K562 (cell line): ENCODE measurements around the gene UBL5. TPM values are rescaled to one million over a fixed set of nuclear protein-coding genes. Genes with fewer than 3 reads are reported as not detected.
A peak's percentile ranks its signal among the peaks of the same experiment; 100 is the strongest.

Source experiments
- ARHGAP35 ChIP-seq: fragments of 450-650 bp; IDR thresholded peaks from 2 replicates; pipeline ENCODE4 v1.6.1; 2018; ENCODE audit not compliant: partially characterized antibody
- ATF6 ChIP-seq: sonication (generic); formaldehyde crosslinking; IDR thresholded peaks from 2 replicates; pipeline ENCODE4 v1.4.0; 2020; ENCODE audit warnings: mild to moderate bottlenecking, missing genetic modification reagents
- CC2D1A ChIP-seq: fragments of 450-650 bp; IDR thresholded peaks from 2 replicates; pipeline ENCODE4 v1.6.1; 2017; ENCODE audit warnings: mild to moderate bottlenecking
- HDAC1 ChIP-seq, 2 experiments: fragments of 450-650 bp; IDR thresholded peaks; 2 replicates each; pipeline ENCODE4 v1.6.1; 2016 to 2017; ENCODE audit warnings: inconsistent platforms in 1 of 2, mild to moderate bottlenecking in 1 of 2, moderate library complexity in 1 of 2
- MAFF ChIP-seq: IDR thresholded peaks from 2 replicates; pipeline ENCODE4 v1.6.1; 2012; ENCODE audit warnings: low read length, improper control_type of control experiment
- NELFE ChIP-seq: IDR thresholded peaks from 2 replicates; pipeline ENCODE4 v1.6.1; 2011; ENCODE audit warnings: mild to moderate bottlenecking; ENCODE audit not compliant: insufficient read depth, insufficient read length
- NFRKB ChIP-seq: fragments of 450-650 bp; IDR thresholded peaks from 2 replicates; pipeline ENCODE4 v1.6.1; 2016; ENCODE audit warnings: low read depth
- NFXL1 ChIP-seq: fragments of 450-650 bp; formaldehyde crosslinking; IDR thresholded peaks from 2 replicates; pipeline ENCODE4 v1.4.0; 2021; ENCODE audit warnings: mild to moderate bottlenecking
- NKRF ChIP-seq: fragments of 450-650 bp; IDR thresholded peaks from 2 replicates; pipeline ENCODE4 v1.6.1; 2016; ENCODE audit warnings: borderline replicate concordance
- SPI1 ChIP-seq: IDR thresholded peaks from 2 replicates; pipeline ENCODE4 v1.6.1; 2011; ENCODE audit warnings: low read depth, low read length, control low read depth, borderline replicate concordance
- ZFP1 ChIP-seq: fragments of 450-650 bp; formaldehyde crosslinking; IDR thresholded peaks from 2 replicates; pipeline ENCODE4 v1.4.0; 2020; ENCODE audit warnings: mild to moderate bottlenecking, mixed read lengths
- ZNF282 ChIP-seq: sonication (generic); formaldehyde crosslinking; IDR thresholded peaks from 2 replicates; pipeline ENCODE4 v1.8.1; 2023; ENCODE audit warnings: missing genetic modification reagents
- ZNF431 ChIP-seq: sonication (generic); formaldehyde crosslinking; IDR thresholded peaks from 2 replicates; pipeline ENCODE4 v1.8.0; 2022; ENCODE audit warnings: mild to moderate bottlenecking, missing genetic modification reagents
- polyA plus RNA-seq, 8 experiments: library from polyadenylated mRNA; depleted of rRNA in 4 of 8; stranded (reverse) in 5 of 8; unstranded in 3 of 8; fragments of >200 nt; fragmentation: Nextera tagmentation in 2 of 8; fragmentation: Illumina TruSeq in 1 of 8; extraction: Ambion mirVana in 2 of 8; extraction: Trizol in 1 of 8; gene quantifications; 2 replicates each; pipeline versions ENCODE4 v1.2.1 to v1.2.3, GENCODE V29; 2011 to 2014; ENCODE audit warnings: inconsistent platforms in 1 of 8, missing spikeins in 1 of 8
- total RNA-seq, 7 experiments: library from RNA; depleted of rRNA in 6 of 7; stranded (reverse); fragments of >200 nt in 6 of 7; fragmentation: Illumina TruSeq in 2 of 7; extraction: Trizol in 2 of 7; gene quantifications; 2 replicates each; pipeline versions ENCODE4 v1.2.1 to v1.2.3, GENCODE V29; 2011 to 2021; ENCODE audit warnings: low replicate concordance in 1 of 7
- TF ChIP-seq, protein P1 (sequence below), 2 experiments: fragments of 450-650 bp; formaldehyde crosslinking in 1 of 2; IDR thresholded peaks; 2 replicates each; pipeline versions ENCODE4 v1.4.0 to v1.6.1; 2014 to 2020; ENCODE audit warnings: mild to moderate bottlenecking in 2 of 2, borderline replicate concordance in 1 of 2, low read depth in 1 of 2
- TF ChIP-seq, protein P2 (sequence below): sonication (generic); formaldehyde crosslinking; IDR thresholded peaks from 2 replicates; pipeline ENCODE4 v1.8.0; 2022; ENCODE audit warnings: mild to moderate bottlenecking, missing genetic modification reagents

Gene UBL5
- total and polyA plus RNA-seq, 9 of the 15 experiments (the other 6 are each of a cell fraction or from before 2014, with no cell fraction given) = 410 to 1,266 (median 613) TPM

- TF ChIP-seq, protein P1, sequence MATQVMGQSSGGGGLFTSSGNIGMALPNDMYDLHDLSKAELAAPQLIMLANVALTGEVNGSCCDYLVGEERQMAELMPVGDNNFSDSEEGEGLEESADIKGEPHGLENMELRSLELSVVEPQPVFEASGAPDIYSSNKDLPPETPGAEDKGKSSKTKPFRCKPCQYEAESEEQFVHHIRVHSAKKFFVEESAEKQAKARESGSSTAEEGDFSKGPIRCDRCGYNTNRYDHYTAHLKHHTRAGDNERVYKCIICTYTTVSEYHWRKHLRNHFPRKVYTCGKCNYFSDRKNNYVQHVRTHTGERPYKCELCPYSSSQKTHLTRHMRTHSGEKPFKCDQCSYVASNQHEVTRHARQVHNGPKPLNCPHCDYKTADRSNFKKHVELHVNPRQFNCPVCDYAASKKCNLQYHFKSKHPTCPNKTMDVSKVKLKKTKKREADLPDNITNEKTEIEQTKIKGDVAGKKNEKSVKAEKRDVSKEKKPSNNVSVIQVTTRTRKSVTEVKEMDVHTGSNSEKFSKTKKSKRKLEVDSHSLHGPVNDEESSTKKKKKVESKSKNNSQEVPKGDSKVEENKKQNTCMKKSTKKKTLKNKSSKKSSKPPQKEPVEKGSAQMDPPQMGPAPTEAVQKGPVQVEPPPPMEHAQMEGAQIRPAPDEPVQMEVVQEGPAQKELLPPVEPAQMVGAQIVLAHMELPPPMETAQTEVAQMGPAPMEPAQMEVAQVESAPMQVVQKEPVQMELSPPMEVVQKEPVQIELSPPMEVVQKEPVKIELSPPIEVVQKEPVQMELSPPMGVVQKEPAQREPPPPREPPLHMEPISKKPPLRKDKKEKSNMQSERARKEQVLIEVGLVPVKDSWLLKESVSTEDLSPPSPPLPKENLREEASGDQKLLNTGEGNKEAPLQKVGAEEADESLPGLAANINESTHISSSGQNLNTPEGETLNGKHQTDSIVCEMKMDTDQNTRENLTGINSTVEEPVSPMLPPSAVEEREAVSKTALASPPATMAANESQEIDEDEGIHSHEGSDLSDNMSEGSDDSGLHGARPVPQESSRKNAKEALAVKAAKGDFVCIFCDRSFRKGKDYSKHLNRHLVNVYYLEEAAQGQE (IDR thresholded peaks at IDR 0.05; ENCODE audit: borderline replicate concordance) = peak; percentile 18; the same call in 1 of the 2 replicates
- TF ChIP-seq, protein P1 (CRISPR knock-in tag; IDR thresholded peaks at IDR 0.05; ENCODE audit: low read depth) = no peak
- TF ChIP-seq MAFF (no peak), NFXL1 (CRISPR knock-in tag) (no peak), ARHGAP35 (no peak), ATF6 (CRISPR knock-in tag) (no peak), HDAC1 (IDR thresholded peaks at IDR 0.05) (no peak), ZNF282 (CRISPR knock-in tag) (no peak), CC2D1A (no peak), SPI1 (peak; percentile 88), NELFE (no peak), NKRF (no peak), NFRKB (no peak), ZNF431 (CRISPR knock-in tag) (no peak), ZFP1 (CRISPR knock-in tag) (no peak)
- TF ChIP-seq, protein P2, sequence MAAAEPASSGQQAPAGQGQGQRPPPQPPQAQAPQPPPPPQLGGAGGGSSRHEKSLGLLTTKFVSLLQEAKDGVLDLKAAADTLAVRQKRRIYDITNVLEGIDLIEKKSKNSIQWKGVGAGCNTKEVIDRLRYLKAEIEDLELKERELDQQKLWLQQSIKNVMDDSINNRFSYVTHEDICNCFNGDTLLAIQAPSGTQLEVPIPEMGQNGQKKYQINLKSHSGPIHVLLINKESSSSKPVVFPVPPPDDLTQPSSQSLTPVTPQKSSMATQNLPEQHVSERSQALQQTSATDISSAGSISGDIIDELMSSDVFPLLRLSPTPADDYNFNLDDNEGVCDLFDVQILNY (CRISPR knock-in tag) = 0 out of 2 replicates have a peak, but pooled peaks have one; percentile 30
Measured at GRCh38 chr19:9857920-9858746, 30.4 kb downstream of the UBL5 start (continued).
